Measurements from ENCODE around the gene SSTR5. TPM values are rescaled to one million over a fixed set of nuclear protein-coding genes. Genes with fewer than 3 reads are reported as not detected.
"Not testable (repeated sequence)": the region's sequence is repeated elsewhere in the genome, so short reads cannot be mapped to it uniquely, and the experiment has no call there.

The SSTR5 gene
- total RNA-seq, result not detected

- no peaks in the 10 kb centered on the region for H3K4me1 ChIP-seq
- H3K36me3 ChIP-seq, result no peaks in the 10 kb centered on the region
- TF ChIP-seq EP300 (IDR thresholded peaks at IDR 0.05), result no peak
- peaks cover 0 to 94% of the 10 kb centered on the region in 2 donors for H3K27me3 ChIP-seq
- 13 to 14% methylated on average over 16 to 27 of the region's 59 CpGs for WGBS, 2 donors
- no peak for DNase-seq (ENCODE audit: low spot score in 2 of 2)
- no peak within 1 kb of the TSS for H3K4me3 ChIP-seq
- no peak within 1 kb of the TSS for H3K27ac ChIP-seq
- no peaks in the 10 kb centered on the region for H3K9me3 ChIP-seq
Observed at GRCh38 chr16:1072526-1073261, at the start of gene SSTR5. Gene SSTR5, plus strand, starts transcription at chr16:1072747. Its CDS starts 6,122 bp downstream, at chr16:1078869.

GRCh38 chr16:1024138-1024537, 48.4 kb upstream of the SSTR5 start:
- DNase-seq (ENCODE audit: low spot score in 2 of 2), result no peak
- TF ChIP-seq CTCF (IDR thresholded peaks at IDR 0.05) (no peak), EP300 (IDR thresholded peaks at IDR 0.05) (no peak), POLR2A (IDR thresholded peaks at IDR 0.05) (no peak)
- Histone ChIP-seq H3K27me3 (peaks cover 0 to 65% of the 10 kb centered on the region in 2 donors), H3K9me3 (no peaks in the 10 kb centered on the region), H3K27ac (no peak overlapping the region), H3K4me3 (no peak overlapping the region), H3K4me1 (peaks cover 0 to 32% (median 4%) of the 10 kb centered on the region in 4 donors), H3K36me3 (no peaks in the 10 kb centered on the region)
- 79 to 91% methylated on average over 17 to 18 of the region's 20 CpGs for WGBS, 2 donors

GRCh38 chr16:1025183-1025809, 47.3 kb upstream of the SSTR5 start:
- H3K36me3 ChIP-seq; DNase-seq (ENCODE audit: low spot score in 2 of 2); H3K4me3 ChIP-seq; H3K9me3 ChIP-seq; H3K27ac ChIP-seq: not testable (repeated sequence)
- Histone ChIP-seq H3K27me3 (peaks cover 0 to 69% of the 10 kb centered on the region in 2 donors), H3K4me1 (peaks cover 0 to 24% (median 0%) of the 10 kb centered on the region in 4 donors)
- 64 to 66% methylated on average over 20 to 24 of the region's 24 CpGs for WGBS, 2 donors

GRCh38 chr16:1026057-1026783, 46.3 kb upstream of the SSTR5 start:
- Histone ChIP-seq H3K27ac (peak overlapping the region in 2 of 4 donors; percentile 64 to 82), H3K4me1 (peaks cover 0 to 26% (median 0%) of the 10 kb centered on the region in 4 donors), H3K4me3 (no peak overlapping the region), H3K27me3 (peaks cover 0 to 67% of the 10 kb centered on the region in 2 donors), H3K36me3 (no peaks in the 10 kb centered on the region), H3K9me3 (no peaks in the 10 kb centered on the region)
- no peak for TF ChIP-seq EP300 (IDR thresholded peaks at IDR 0.05)
- no peak for TF ChIP-seq POLR2A (IDR thresholded peaks at IDR 0.05)
- no peak for TF ChIP-seq CTCF (IDR thresholded peaks at IDR 0.05)
- 68 to 76% methylated on average over 27 to 35 of the region's 35 CpGs for WGBS, 2 donors
- no peak for DNase-seq (ENCODE audit: low spot score in 2 of 2)

GRCh38 chr16:1026784-1027500, 45.6 kb upstream of the SSTR5 start:
- DNase-seq (ENCODE audit: low spot score in 2 of 2), result no peak
- WGBS, 2 donors, result 69 to 74% methylated on average over 21 to 22 of the region's 27 CpGs
- Histone ChIP-seq H3K27me3 (peaks cover 0 to 60% of the 10 kb centered on the region in 2 donors), H3K4me3 (no peak overlapping the region), H3K27ac (peak overlapping the region in 2 of 4 donors; percentile 64 to 82), H3K4me1 (peaks cover 0 to 26% (median 0%) of the 10 kb centered on the region in 4 donors), H3K36me3 (no peaks in the 10 kb centered on the region), H3K9me3 (no peaks in the 10 kb centered on the region)
- TF ChIP-seq EP300 (IDR thresholded peaks at IDR 0.05) (no peak), CTCF (IDR thresholded peaks at IDR 0.05) (no peak)
